Activated CD8-positive, alpha-beta T cell treated with anti-CD3 and anti-CD28 coated beads for 36 hours (primary cell): Measurements from ENCODE around the gene IFNA21. TPM values are rescaled to one million over a fixed set of nuclear protein-coding genes. Genes with fewer than 3 reads are reported as not detected.

Source experiments
- ATAC-seq: fragments of 200-7000 bp; cut with Tn5 transposase; one replicate; pipeline ENCODE4 v1.10.0; 2021; ENCODE audit warnings: mild to moderate bottlenecking, moderate library complexity
- CTCF ChIA-PET: fragments of 350-600 bp; sonication (Branson Sonifier 250); formaldehyde crosslinking; loops from one replicate; lab custom pipeline; 2021; ENCODE audit warnings: antibody characterized with exemption; lab: Charles Lee
- POLR2A ChIA-PET: fragments of 350-600 bp; sonication (Branson Sonifier 250); formaldehyde crosslinking; loops from one replicate; lab custom pipeline; 2021; ENCODE audit warnings: antibody characterized with exemption; lab: Charles Lee
- DNase-seq: peaks from one replicate; pipeline ENCODE4 v3.0.0-alpha.2; 2020
- H3K27ac Mint-ChIP-seq: one replicate; pipeline ENCODE4 v1.8.0; 2021; ENCODE audit warnings: mild to moderate bottlenecking, mixed read lengths
- H3K27me3 Mint-ChIP-seq: one replicate; pipeline ENCODE4 v1.8.0; 2021; ENCODE audit warnings: mixed read lengths
- H3K36me3 Mint-ChIP-seq: one replicate; pipeline ENCODE4 v1.8.0; 2021; ENCODE audit warnings: low read depth, mixed read lengths
- H3K4me1 Mint-ChIP-seq: one replicate; pipeline ENCODE4 v1.8.0; 2021; ENCODE audit warnings: low read depth, mixed read lengths
- H3K4me3 Mint-ChIP-seq: one replicate; pipeline ENCODE4 v1.8.0; 2021; ENCODE audit warnings: mild to moderate bottlenecking, moderate library complexity, mixed read lengths
- H3K9me3 Mint-ChIP-seq: one replicate; pipeline ENCODE4 v1.8.0; 2021; ENCODE audit warnings: mixed read lengths
- CTCF ChIP-seq: fragments of 200-600 bp; IDR thresholded peaks from one replicate; pipeline ENCODE4 v1.8.0; 2022; ENCODE audit warnings: antibody characterized with exemption, mild to moderate bottlenecking
- intact Hi-C: fragments of 100-400 bp; cut with micrococcal nuclease; formaldehyde crosslinking; loops from one replicate; pipeline ENCODE4 v1.10.0; 2022
- total RNA-seq, 2 experiments: library from RNA; stranded (reverse); gene quantifications; one replicate each; pipeline ENCODE4 v1.2.3, GENCODE V29; 2021

IFNA21 gene
- total RNA-seq, 2 experiments from 2014 or later: not detected

GRCh38 chr9:21119093-21119770 is 47.2 kb downstream of the IFNA21 start:
- ATAC-seq: no peak
- intact Hi-C loops: loop anchor here (10.0 kb wide), 2 partner anchors 234 to 764 kb away; no protein-coding TSS in a partner anchor
- Mint-ChIP-seq H3K4me3 (no peak overlapping the region), H3K27ac (no peak overlapping the region), H3K9me3 (no peaks in the 10 kb centered on the region), H3K4me1 (peaks cover 14% of the 10 kb centered on the region), H3K27me3 (peaks cover 13% of the 10 kb centered on the region), H3K36me3 (no peaks in the 10 kb centered on the region)
- no peak for DNase-seq
- no peak for TF ChIP-seq CTCF
- POLR2A ChIA-PET: interaction anchor here (0.5 kb wide), 1 partner anchor 620 kb away, joined by 3 read pairs; no protein-coding TSS in a partner anchor
- CTCF ChIA-PET: interaction anchor here (2.2 kb wide), 2 partner anchors 9 to 235 kb away, joined by 8 to 14 read pairs; no protein-coding TSS in a partner anchor

Other genes starting within 250 kb of the IFNA21 start
- gene HACD4, start 135.0 kb downstream of the IFNA21 start, total RNA-seq: 1 to 10 TPM; 4.0 to 4.1 TPM
- 1 to 10 TPM in 1 of 2 experiments, under 1 TPM in 1; 0.87 to 1.1 TPM for gene IFNB1, start 88.7 kb downstream of the IFNA21 start, total RNA-seq
- not detected for gene IFNW1, start 24.8 kb downstream of the IFNA21 start, total RNA-seq
- gene IFNA4, start 20.9 kb upstream of the IFNA21 start, total RNA-seq: not detected
- gene IFNA7, start 35.5 kb upstream of the IFNA21 start, total RNA-seq: not detected
- not detected for gene IFNA10, start 40.5 kb upstream of the IFNA21 start, total RNA-seq
- not detected for gene IFNA16, start 50.7 kb upstream of the IFNA21 start, total RNA-seq
- gene IFNA17, start 61.6 kb upstream of the IFNA21 start, total RNA-seq: not detected
- not detected for gene IFNA14, start 73.3 kb upstream of the IFNA21 start, total RNA-seq
- not detected for gene IFNA5, start 138.7 kb upstream of the IFNA21 start, total RNA-seq
- 10 to 100 TPM; 15.6 to 15.8 TPM for gene KLHL9, start 168.7 kb upstream of the IFNA21 start, total RNA-seq
- not detected for gene IFNA6, start 184.2 kb upstream of the IFNA21 start, total RNA-seq
- not detected for gene IFNA13, start 201.4 kb upstream of the IFNA21 start, total RNA-seq
- gene IFNA2, start 218.7 kb upstream of the IFNA21 start, total RNA-seq: not detected
- gene IFNA8, start 242.5 kb upstream of the IFNA21 start, total RNA-seq: not detected